Stimulated activated CD4-positive, alpha-beta T cell treated with anti-CD3 and anti-CD28 coated beads, Interleukin-4, amount 100 ng/mL, for 24 hours (primary cell): Measurements from ENCODE around the gene NMNAT3.

Experiments
- DNase-seq: peaks from one replicate; pipeline ENCODE4 v3.0.0-alpha.2; 2020

Gene NMNAT3

GRCh38 chr3:139517321-139518065 is 160.3 kb downstream of the NMNAT3 start:
- DNase-seq: no peak

GRCh38 chr3:139514741-139515140 is 163.0 kb downstream of the NMNAT3 start:
- no peak for DNase-seq
